Left renal cortex interstitium (tissue), 4 donors: ENCODE results near the gene PMPCA. TPM values are rescaled to one million over a fixed set of nuclear protein-coding genes. Genes with fewer than 3 reads are reported as not detected.

Source experiments
- DNase-seq, 4 donors: peaks; one replicate each; pipeline ENCODE4 v3.0.0-alpha.2; 2013; ENCODE audit warnings: low read depth in 4 of 4, low spot score in 2 of 4, missing footprints in 1 of 4
- polyA plus RNA-seq, 4 donors: library from polyadenylated mRNA; unstranded; fragments of 120-200 nt; gene quantifications; one replicate each; pipeline ENCODE4 v1.2.1, GENCODE V29; 2013; ENCODE audit not compliant: insufficient read length in 4 of 4

Gene PMPCA
- polyA plus RNA-seq, 4 donors, result 55.5 to 64.4 (median 62.1) TPM

GRCh38 chr9:136373300-136374182 lies 36.9 kb upstream of the PMPCA start, which contains the start of gene CARD9:
Gene CARD9, minus strand, starts transcription at chr9:136373669. Its CDS starts 1,591 bp downstream, at chr9:136372078.
- no peak for DNase-seq

GRCh38 chr9:136374183-136374575 lies 36.3 kb upstream of the PMPCA start:
- DNase-seq, result no peak

GRCh38 chr9:136375096-136375495 lies 35.4 kb upstream of the PMPCA start:
- DNase-seq, result no peak

GRCh38 chr9:136376457-136376856 lies 34.0 kb upstream of the PMPCA start:
- no peak for DNase-seq

GRCh38 chr9:136377341-136378169 lies 32.9 kb upstream of the PMPCA start:
- DNase-seq, result no peak

- DNase-seq, result no peak
These were observed 32.1 kb upstream of the PMPCA start for GRCh38 chr9:136378170-136379002.

GRCh38 chr9:136379003-136379287 lies 31.5 kb upstream of the PMPCA start:
- DNase-seq, result no peak

GRCh38 chr9:136379401-136379800 lies 31.1 kb upstream of the PMPCA start:
- no peak for DNase-seq

GRCh38 chr9:136379891-136380290 lies 30.6 kb upstream of the PMPCA start:
- no peak for DNase-seq

- DNase-seq, result no peak
These were observed 30.1 kb upstream of the PMPCA start for GRCh38 chr9:136380381-136380780.

- no peak for DNase-seq
These were observed 29.1 kb upstream of the PMPCA start for GRCh38 chr9:136381311-136381710.

GRCh38 chr9:136381966-136382513 lies 28.4 kb upstream of the PMPCA start:
- no peak for DNase-seq

GRCh38 chr9:136383436-136383835 lies 27.0 kb upstream of the PMPCA start:
- no peak for DNase-seq

GRCh38 chr9:136385015-136385414 lies 25.4 kb upstream of the PMPCA start:
- DNase-seq, result no peak

GRCh38 chr9:136386018-136386417 lies 24.4 kb upstream of the PMPCA start:
- no peak for DNase-seq

- DNase-seq, result no peak
These were observed 23.2 kb upstream of the PMPCA start for GRCh38 chr9:136387217-136387616.

- DNase-seq, result no peak
These were observed 21.1 kb upstream of the PMPCA start for GRCh38 chr9:136389396-136389795.

- no peak for DNase-seq
These were observed 18.5 kb upstream of the PMPCA start for GRCh38 chr9:136391737-136392537.

- DNase-seq, result no peak
These were observed 17.7 kb upstream of the PMPCA start for GRCh38 chr9:136392538-136393449.
